SK-N-SH (cell line): ENCODE results near the gene GCA. TPM values are rescaled to one million over a fixed set of nuclear protein-coding genes. Genes with fewer than 3 reads are reported as not detected.

Experiments
- CTCF ChIA-PET: fragments of 300-600, 350-600 bp; formaldehyde crosslinking; extraction: SDS; loops from one replicate; lab custom pipeline; 2021; lab: Yijun Ruan, JAX
- POLR2A ChIA-PET: fragments of 350-600 bp; sonication (Branson Sonifier 250); formaldehyde crosslinking; extraction: SDS; loops from one replicate; lab custom pipeline; 2020; ENCODE audit warnings: antibody characterized with exemption, inconsistent platforms; lab: Yijun Ruan, JAX
- DNase-seq: peaks from one replicate; pipeline ENCODE4 v3.0.0; 2012
- H2AFZ ChIP-seq: fragments of 200-600 bp; sonication (generic); 2 replicates; pipeline ENCODE4 v1.8.1; 2016; ENCODE audit warnings: antibody characterized with exemption, mild to moderate bottlenecking, low read depth
- H3F3A ChIP-seq: fragments of 200-600 bp; sonication (generic); replicated peaks from 2 replicates; pipeline ENCODE3; 2016; ENCODE audit warnings: antibody characterized with exemption, mild to moderate bottlenecking; ENCODE audit not compliant: insufficient read depth
- H3K27ac ChIP-seq, 2 experiments: fragments of 200-500 bp in 1 of 2; fragments of 200-600 bp in 1 of 2; sonication (Bioruptor generic) in 1 of 2; sonication (generic), shearing (Covaris generic) in 1 of 2; 2 replicates each; pipeline versions ENCODE4 v1.5.1 to v1.6.1; 2014 to 2016; ENCODE audit warnings: low read depth in 2 of 2, inconsistent platforms in 1 of 2, low read length in 1 of 2, mild to moderate bottlenecking in 1 of 2, mixed read lengths in 1 of 2
- H3K27me3 ChIP-seq: fragments of 200-600 bp; sonication (generic), shearing (Covaris generic); 2 replicates; pipeline ENCODE4 v1.6.1; 2016; ENCODE audit warnings: mixed run types; ENCODE audit not compliant: insufficient read depth
- H3K36me3 ChIP-seq, 2 experiments: fragments of 200-500 bp in 1 of 2; fragments of 200-600 bp in 1 of 2; sonication (Bioruptor generic) in 1 of 2; sonication (generic) in 1 of 2; replicated peaks in 1 of 2; 2 replicates each; pipeline versions ENCODE3 to v1.5.1; 2014 to 2016; ENCODE audit warnings: low read length in 1 of 2, mild to moderate bottlenecking in 1 of 2; ENCODE audit not compliant: insufficient read depth in 2 of 2, control insufficient read depth in 1 of 2
- H3K4me1 ChIP-seq, 2 experiments: fragments of 200-500 bp in 1 of 2; fragments of 200-600 bp in 1 of 2; sonication (Bioruptor generic) in 1 of 2; sonication (generic), shearing (Covaris generic) in 1 of 2; 2 replicates each; pipeline versions ENCODE4 v1.5.1 to v1.6.1; 2014 to 2016; ENCODE audit warnings: low read depth in 1 of 2, low read length in 1 of 2, mixed run types in 1 of 2; ENCODE audit not compliant: insufficient read depth in 2 of 2, control insufficient read depth in 1 of 2
- H3K4me2 ChIP-seq: fragments of 200-600 bp; sonication (generic), shearing (Covaris generic); 2 replicates; pipeline ENCODE4 v1.6.1; 2017; ENCODE audit warnings: mixed run types
- H3K4me3 ChIP-seq, 2 experiments: fragments of 200-500 bp in 1 of 2; fragments of 200-600 bp in 1 of 2; sonication (Bioruptor generic) in 1 of 2; sonication (generic), shearing (Covaris generic) in 1 of 2; 2 replicates each; pipeline versions ENCODE4 v1.5.1 to v1.8.1; 2014 to 2016; ENCODE audit warnings: low read depth in 2 of 2, inconsistent platforms in 1 of 2, low read length in 1 of 2, mild to moderate bottlenecking in 1 of 2, mixed read lengths in 1 of 2, moderate library complexity in 1 of 2
- H3K79me2 ChIP-seq: fragments of 200-600 bp; sonication (generic); 2 replicates; pipeline ENCODE4 v1.8.1; 2017; ENCODE audit warnings: mild to moderate bottlenecking; ENCODE audit not compliant: insufficient read depth
- H3K9ac ChIP-seq: fragments of 200-600 bp; sonication (generic); 2 replicates; pipeline ENCODE4 v1.6.1; 2017; ENCODE audit warnings: mixed run types
- H3K9me2 ChIP-seq: fragments of 200-600 bp; sonication (generic); 2 replicates; pipeline ENCODE4 v1.6.1; 2017; ENCODE audit warnings: mixed run types
- H3K9me3 ChIP-seq: fragments of 200-600 bp; sonication (generic); 2 replicates; pipeline ENCODE4 v1.6.1; 2017; ENCODE audit warnings: mixed run types, mild to moderate bottlenecking, moderate library complexity
- H4K20me1 ChIP-seq: fragments of 200-600 bp; sonication (generic); 2 replicates; pipeline ENCODE4 v1.6.1; 2017; ENCODE audit warnings: mild to moderate bottlenecking, mixed run types; ENCODE audit not compliant: insufficient read depth
- CHD2 ChIP-seq: fragments of 150-350 bp; IDR thresholded peaks from 2 replicates; pipeline ENCODE4 v1.6.1; 2018; ENCODE audit warnings: low read length; ENCODE audit not compliant: partially characterized antibody
- EP300 ChIP-seq, 2 experiments: IDR thresholded peaks; 2 replicates each; pipeline versions ENCODE4 v1.4.0 to v1.6.1; 2012; ENCODE audit warnings: borderline replicate concordance in 1 of 2, low read depth in 1 of 2, low read length in 1 of 2
- EZH2phosphoT487 ChIP-seq: fragments of 200-600 bp; sonication (generic); IDR thresholded peaks from 2 replicates; pipeline ENCODE4 v1.6.1; 2017; ENCODE audit warnings: low read depth, mixed run types, mild to moderate bottlenecking, antibody characterized with exemption, moderate library complexity, borderline replicate concordance
- FOSL2 ChIP-seq: IDR thresholded peaks from 2 replicates; pipeline ENCODE4 v1.4.0; 2012; ENCODE audit warnings: low read depth, mild to moderate bottlenecking, moderate library complexity, borderline replicate concordance
- FOXJ3 ChIP-seq: sonication (generic); formaldehyde crosslinking; IDR thresholded peaks from 2 replicates; pipeline ENCODE4 v1.5.1; 2020; ENCODE audit warnings: mild to moderate bottlenecking, missing genetic modification reagents
- FOXM1 ChIP-seq: IDR thresholded peaks from 2 replicates; pipeline ENCODE4 v1.4.0; 2012; ENCODE audit warnings: low read depth, mild to moderate bottlenecking
- GATA2 ChIP-seq: sonication (generic); formaldehyde crosslinking; IDR thresholded peaks from 2 replicates; pipeline ENCODE4 v1.5.0; 2020; ENCODE audit warnings: mild to moderate bottlenecking, missing genetic modification reagents
- JUND ChIP-seq: IDR thresholded peaks from 2 replicates; pipeline ENCODE4 v1.4.0; 2012
- MEF2A ChIP-seq: IDR thresholded peaks from 2 replicates; pipeline ENCODE4 v1.4.0; 2012; ENCODE audit warnings: low read depth, borderline replicate concordance
- NFIC ChIP-seq: IDR thresholded peaks from 2 replicates; pipeline ENCODE4 v1.4.0; 2012; ENCODE audit warnings: borderline replicate concordance
- NRF1 ChIP-seq: IDR thresholded peaks from 2 replicates; pipeline ENCODE4 v1.6.1; 2012; ENCODE audit warnings: low read depth, mild to moderate bottlenecking, low read length
- RAD21 ChIP-seq: IDR thresholded peaks from 2 replicates; pipeline ENCODE4 v1.6.1; 2012; ENCODE audit warnings: mild to moderate bottlenecking, low read length
- RCOR1 ChIP-seq: fragments of 150-350 bp; IDR thresholded peaks from 2 replicates; pipeline ENCODE4 v1.6.1; 2017; ENCODE audit warnings: antibody characterized with exemption, low read length
- RFX5 ChIP-seq: IDR thresholded peaks from 2 replicates; pipeline ENCODE4 v1.6.1; 2012; ENCODE audit warnings: mild to moderate bottlenecking, improper control_type of control experiment, low read length
- RXRA ChIP-seq: IDR thresholded peaks from 2 replicates; pipeline ENCODE4 v1.4.0; 2012; ENCODE audit warnings: low read depth, mild to moderate bottlenecking, borderline replicate concordance
- SIN3A ChIP-seq: IDR thresholded peaks from 2 replicates; pipeline ENCODE4 v1.6.1; 2012; ENCODE audit warnings: low read depth, mild to moderate bottlenecking, low read length, moderate library complexity, borderline replicate concordance
- TAF1 ChIP-seq: IDR thresholded peaks from 2 replicates; pipeline ENCODE4 v1.6.1; 2012; ENCODE audit warnings: low read depth, mild to moderate bottlenecking, low read length, moderate library complexity, borderline replicate concordance
- TCF12 ChIP-seq: IDR thresholded peaks from 2 replicates; pipeline ENCODE4 v1.4.0; 2012
- TEAD4 ChIP-seq: IDR thresholded peaks from 2 replicates; pipeline ENCODE4 v1.4.0; 2012; ENCODE audit warnings: mild to moderate bottlenecking, borderline replicate concordance; ENCODE audit not compliant: insufficient read depth
- WGBS: methylation state at CpG from one replicate; pipeline ENCODE4 v1.1.6; 2017; ENCODE audit warnings: low lambda C conversion rate; 5-methylcytosine and 5-hydroxymethylcytosine counted together
- polyA plus RNA-seq, 3 experiments: library from polyadenylated mRNA; depleted of rRNA; stranded (reverse); fragments of >200 nt; gene quantifications; 2 replicates each; pipeline ENCODE4 v1.2.3, GENCODE V29; 2012
- TF ChIP-seq, protein P1 (sequence below): fragments of 150-350 bp; IDR thresholded peaks from 2 replicates; pipeline ENCODE4 v1.6.1; 2017; ENCODE audit warnings: antibody characterized with exemption, low read length, low read depth, borderline replicate concordance
- TF ChIP-seq, protein P2 (sequence below): fragments of 150-350 bp; IDR thresholded peaks from 2 replicates; pipeline ENCODE4 v1.6.1; 2016; ENCODE audit warnings: mild to moderate bottlenecking, low read depth, low read length
- TF ChIP-seq, protein P3 (sequence below): IDR thresholded peaks from 2 replicates; pipeline ENCODE4 v1.4.0; 2012; ENCODE audit warnings: low read depth, borderline replicate concordance

Gene GCA
- polyA plus RNA-seq, 1 of the 3 experiments (the other 2 are of a cell fraction): 12.2 TPM

DNA sequence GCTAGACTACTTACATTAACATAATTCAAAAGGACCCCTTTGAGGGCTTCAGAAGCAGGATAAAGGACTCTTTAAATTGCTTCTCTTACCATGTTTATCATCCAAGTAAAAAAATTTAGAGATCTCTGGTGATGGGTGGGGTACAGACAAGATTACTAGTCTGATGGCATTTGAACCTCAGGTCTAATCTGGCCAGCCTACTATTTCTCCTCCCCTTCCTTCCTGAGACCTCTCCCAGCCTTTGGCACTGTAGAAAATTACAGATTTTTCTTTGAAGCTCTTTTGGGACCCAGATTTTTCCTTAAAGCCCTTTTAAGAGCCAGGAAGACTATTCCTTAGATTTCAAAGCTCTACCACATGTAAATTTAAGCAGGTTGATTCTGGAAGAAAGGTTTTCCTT, 28.9 kb downstream of the GCA start:
- TF ChIP-seq SIN3A (no peak), MEF2A (no peak), FOXM1 (no peak), TEAD4 (no peak), RAD21 (no peak), FOSL2 (no peak), RCOR1 (no peak), EZH2phosphoT487 (no peak), EP300 (IDR thresholded peaks at IDR 0.05; ENCODE audit: borderline replicate concordance in 1 of 2, low read depth in 1 of 2, low read length in 1 of 2) (no peak), JUND (no peak), TCF12 (no peak), RFX5 (no peak), GATA2 (CRISPR knock-in tag) (no peak), TAF1 (no peak), RXRA (no peak), CHD2 (no peak)
- TF ChIP-seq, protein P1, sequence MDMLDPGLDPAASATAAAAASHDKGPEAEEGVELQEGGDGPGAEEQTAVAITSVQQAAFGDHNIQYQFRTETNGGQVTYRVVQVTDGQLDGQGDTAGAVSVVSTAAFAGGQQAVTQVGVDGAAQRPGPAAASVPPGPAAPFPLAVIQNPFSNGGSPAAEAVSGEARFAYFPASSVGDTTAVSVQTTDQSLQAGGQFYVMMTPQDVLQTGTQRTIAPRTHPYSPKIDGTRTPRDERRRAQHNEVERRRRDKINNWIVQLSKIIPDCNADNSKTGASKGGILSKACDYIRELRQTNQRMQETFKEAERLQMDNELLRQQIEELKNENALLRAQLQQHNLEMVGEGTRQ: no peak
- no peaks in the 10 kb centered on the region for H3K9me3 ChIP-seq

DNA sequence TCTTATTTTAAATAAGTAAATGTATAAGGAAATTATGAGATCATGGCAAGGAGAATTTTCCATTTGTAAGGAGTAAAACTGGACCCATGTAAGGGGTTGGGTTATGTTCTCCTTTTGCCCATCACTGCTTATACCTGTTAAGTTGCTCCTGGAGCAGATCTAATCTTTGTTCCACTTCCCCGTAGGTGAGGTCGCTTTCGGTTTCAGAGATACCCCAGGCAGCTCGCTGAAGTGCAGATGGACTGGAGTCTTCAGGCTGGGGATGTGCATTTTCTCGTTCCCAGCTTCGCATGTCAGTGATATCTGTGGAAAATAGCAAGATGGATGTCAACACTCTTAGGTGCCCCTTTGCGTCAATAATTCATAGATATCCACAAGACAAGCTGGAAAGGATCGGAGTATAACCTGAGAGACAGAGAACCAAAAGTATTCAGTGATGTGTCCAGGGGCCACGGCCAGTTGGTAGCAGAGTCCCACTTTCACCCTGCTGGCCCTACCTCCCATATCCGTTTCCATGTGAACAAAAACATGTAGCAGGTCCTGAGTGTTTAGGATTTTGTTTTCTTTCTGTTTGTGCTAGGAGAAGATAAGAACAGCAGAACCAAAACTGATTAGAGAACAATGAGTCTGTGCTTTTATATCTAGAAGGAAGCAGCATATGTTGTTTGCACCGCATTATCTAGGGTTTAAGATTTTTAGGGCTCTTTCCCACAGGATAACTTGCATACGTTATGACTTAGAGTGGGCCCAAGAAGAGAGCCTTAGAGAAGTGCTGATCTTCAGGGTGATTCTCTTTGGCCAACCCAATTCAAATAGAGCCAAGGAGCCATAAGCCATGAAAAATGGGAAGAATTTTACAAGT, 36.0 kb downstream of the GCA start:
- H2AFZ ChIP-seq: no peak overlapping the region
- no peak for DNase-seq
- no peaks in the 10 kb centered on the region for H3K79me2 ChIP-seq
- no peaks in the 10 kb centered on the region for H3K9me2 ChIP-seq
- H3K4me1 ChIP-seq: no peaks in the 10 kb centered on the region
- no peaks in the 10 kb centered on the region for H4K20me1 ChIP-seq
- H3K4me3 ChIP-seq: no peak overlapping the region
- H3F3A ChIP-seq: no peaks in the 10 kb centered on the region
- H3K27ac ChIP-seq: no peak overlapping the region
- H3K36me3 ChIP-seq: no peaks in the 10 kb centered on the region
- H3K9me3 ChIP-seq: no peaks in the 10 kb centered on the region
- H3K9ac ChIP-seq: no peak overlapping the region
- ChIA-PET CTCF (no interaction called here), POLR2A (no interaction called here)
- TF ChIP-seq, protein P2, sequence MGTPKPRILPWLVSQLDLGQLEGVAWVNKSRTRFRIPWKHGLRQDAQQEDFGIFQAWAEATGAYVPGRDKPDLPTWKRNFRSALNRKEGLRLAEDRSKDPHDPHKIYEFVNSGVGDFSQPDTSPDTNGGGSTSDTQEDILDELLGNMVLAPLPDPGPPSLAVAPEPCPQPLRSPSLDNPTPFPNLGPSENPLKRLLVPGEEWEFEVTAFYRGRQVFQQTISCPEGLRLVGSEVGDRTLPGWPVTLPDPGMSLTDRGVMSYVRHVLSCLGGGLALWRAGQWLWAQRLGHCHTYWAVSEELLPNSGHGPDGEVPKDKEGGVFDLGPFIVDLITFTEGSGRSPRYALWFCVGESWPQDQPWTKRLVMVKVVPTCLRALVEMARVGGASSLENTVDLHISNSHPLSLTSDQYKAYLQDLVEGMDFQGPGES: no peak
- TF ChIP-seq TCF12: no peak
- no peak for TF ChIP-seq FOXJ3 (CRISPR knock-in tag)
- TF ChIP-seq, protein P3, sequence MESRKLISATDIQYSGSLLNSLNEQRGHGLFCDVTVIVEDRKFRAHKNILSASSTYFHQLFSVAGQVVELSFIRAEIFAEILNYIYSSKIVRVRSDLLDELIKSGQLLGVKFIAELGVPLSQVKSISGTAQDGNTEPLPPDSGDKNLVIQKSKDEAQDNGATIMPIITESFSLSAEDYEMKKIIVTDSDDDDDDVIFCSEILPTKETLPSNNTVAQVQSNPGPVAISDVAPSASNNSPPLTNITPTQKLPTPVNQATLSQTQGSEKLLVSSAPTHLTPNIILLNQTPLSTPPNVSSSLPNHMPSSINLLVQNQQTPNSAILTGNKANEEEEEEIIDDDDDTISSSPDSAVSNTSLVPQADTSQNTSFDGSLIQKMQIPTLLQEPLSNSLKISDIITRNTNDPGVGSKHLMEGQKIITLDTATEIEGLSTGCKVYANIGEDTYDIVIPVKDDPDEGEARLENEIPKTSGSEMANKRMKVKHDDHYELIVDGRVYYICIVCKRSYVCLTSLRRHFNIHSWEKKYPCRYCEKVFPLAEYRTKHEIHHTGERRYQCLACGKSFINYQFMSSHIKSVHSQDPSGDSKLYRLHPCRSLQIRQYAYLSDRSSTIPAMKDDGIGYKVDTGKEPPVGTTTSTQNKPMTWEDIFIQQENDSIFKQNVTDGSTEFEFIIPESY: no peak
- no peak for TF ChIP-seq RXRA
- no peak for TF ChIP-seq NRF1
- TF ChIP-seq EZH2phosphoT487: no peak
- TF ChIP-seq NFIC: no peak
- no peak for TF ChIP-seq JUND
- 68% methylated on average over 12 of the region's 12 CpGs for WGBS
- no peak overlapping the region for H3K4me2 ChIP-seq
- no peaks in the 10 kb centered on the region for H3K27me3 ChIP-seq

More for the DNA sequence above, 28.9 kb downstream of the GCA start:
- H3K36me3 ChIP-seq: no peaks in the 10 kb centered on the region
- H3K4me1 ChIP-seq: no peaks in the 10 kb centered on the region
- ChIA-PET POLR2A (no interaction called here), CTCF (no interaction called here)
- no peak overlapping the region for H3K4me3 ChIP-seq
- H3K9me2 ChIP-seq: 0 out of 2 replicates have a peak, but pooled peaks cover 4% of the 10 kb centered on the region
- H3K79me2 ChIP-seq: no peaks in the 10 kb centered on the region
- no peaks in the 10 kb centered on the region for H4K20me1 ChIP-seq
- H3K27me3 ChIP-seq: no peaks in the 10 kb centered on the region
- H2AFZ ChIP-seq: no peak overlapping the region
- H3K9ac ChIP-seq: no peak overlapping the region
- no peak overlapping the region for H3K4me2 ChIP-seq
- no peak for DNase-seq
- no peaks in the 10 kb centered on the region for H3F3A ChIP-seq
- no peak overlapping the region for H3K27ac ChIP-seq
